NCI-H1092 treated with DMSO at 0.1 percent for 48 hours (cell line): ENCODE results near the gene SIM2.

Experiments used
- DNase-seq: peaks from one replicate; lab custom pipeline; 2025; lab: John Stamatoyannopoulos, UW

The SIM2 gene

GRCh38 chr21:36716387-36716786 is 17.5 kb downstream of the SIM2 start:
- no peak for DNase-seq

- DNase-seq, result no peak
These were observed 17.9 kb downstream of the SIM2 start for GRCh38 chr21:36716836-36717235.

GRCh38 chr21:36717976-36718375 is 19.1 kb downstream of the SIM2 start:
- DNase-seq, result no peak

GRCh38 chr21:36718951-36719501 is 20.1 kb downstream of the SIM2 start:
- DNase-seq, result no peak

- DNase-seq, result no peak
These were observed 20.7 kb downstream of the SIM2 start for GRCh38 chr21:36719614-36720013.

GRCh38 chr21:36721817-36722216 is 22.9 kb downstream of the SIM2 start:
- DNase-seq, result no peak

- no peak for DNase-seq
These were observed 23.8 kb downstream of the SIM2 start for GRCh38 chr21:36722370-36723368.

- no peak for DNase-seq
These were observed 24.5 kb downstream of the SIM2 start for GRCh38 chr21:36723371-36723881.

GRCh38 chr21:36724660-36725059 is 25.7 kb downstream of the SIM2 start:
- no peak for DNase-seq

GRCh38 chr21:36725793-36726386 is 27.0 kb downstream of the SIM2 start:
- no peak for DNase-seq

- DNase-seq, result no peak
These were observed 29.0 kb downstream of the SIM2 start for GRCh38 chr21:36727866-36728265.

GRCh38 chr21:36728371-36729111 is 29.6 kb downstream of the SIM2 start:
- DNase-seq, result no peak

- DNase-seq, result no peak
These were observed 30.5 kb downstream of the SIM2 start for GRCh38 chr21:36729310-36729970.

GRCh38 chr21:36730291-36731281 is 31.7 kb downstream of the SIM2 start:
- no peak for DNase-seq

- DNase-seq, result no peak
These were observed 33.3 kb downstream of the SIM2 start for GRCh38 chr21:36732217-36732616.

GRCh38 chr21:36732761-36733160 is 33.8 kb downstream of the SIM2 start:
- no peak for DNase-seq

GRCh38 chr21:36733857-36734256 is 34.9 kb downstream of the SIM2 start:
- DNase-seq, result no peak

- no peak for DNase-seq
These were observed 35.7 kb downstream of the SIM2 start for GRCh38 chr21:36734367-36735200.

GRCh38 chr21:36735201-36735515 is 36.2 kb downstream of the SIM2 start:
- DNase-seq, result no peak
